HCT116 (cell line): ENCODE results near the gene ZNF562. TPM values are rescaled to one million over a fixed set of nuclear protein-coding genes. Genes with fewer than 3 reads are reported as not detected.

Experiments
- ATAC-seq: fragments of 200-7000 bp; cut with Tn5 transposase; 2 replicates; pipeline ENCODE4 v1.9.1; 2020; ENCODE audit warnings: mild to moderate bottlenecking, moderate library complexity
- Bru-seq: library from RNA; stranded (reverse); fragments of 400-500 nt; gene quantifications from one replicate; lab custom pipeline; 2021; lab: Mats Ljungman, UMichigan
- BruChase-seq, 2 experiments: library from RNA; stranded (reverse); fragments of 400-500 nt; gene quantifications; one replicate each; lab custom pipeline; 2021; lab: Mats Ljungman, UMichigan
- BruUV-seq: library from RNA; stranded (reverse); fragments of 400-500 nt; replicated peaks from 2 replicates; lab custom pipeline; 2021; lab: Mats Ljungman, UMichigan
- CTCF ChIA-PET: fragments of 300-600 bp; sonication (Branson Sonifier 250); formaldehyde crosslinking; loops from one replicate; lab custom pipeline; 2021; ENCODE audit warnings: antibody characterized with exemption; lab: Charles Lee
- POLR2A ChIA-PET: fragments of 300-600, 350-600 bp; sonication (Branson Sonifier 250); formaldehyde crosslinking; loops from one replicate; lab custom pipeline; 2021; ENCODE audit warnings: antibody characterized with exemption; lab: Charles Lee
- RAD21 ChIA-PET, 2 experiments: fragments of 300-600 bp; sonication (Branson Sonifier 250); formaldehyde crosslinking; loops; one replicate each; lab custom pipeline; 2023; ENCODE audit warnings: low total read pairs in 2 of 2; ENCODE audit not compliant: uncharacterized antibody in 2 of 2, unreplicated experiment in 2 of 2, low non-redundant PET in 1 of 2; lab: Charles Lee
- DNase-seq: peaks from one replicate; pipeline ENCODE4 v3.0.0-alpha.2; 2010; ENCODE audit warnings: low read depth, low spot score
- H2AFZ ChIP-seq: fragments of 200-600 bp; shearing (Covaris generic), sonication (generic); 2 replicates; pipeline ENCODE4 v1.6.1; 2017; ENCODE audit warnings: low read depth, mixed run types, mixed read lengths, antibody characterized with exemption, low read length; ENCODE audit not compliant: poor library complexity, severe bottlenecking
- H3K27ac ChIP-seq: 2 replicates; pipeline ENCODE4 v1.5.1; 2012; ENCODE audit warnings: low read depth, low read length
- H3K27me3 ChIP-seq: fragments of 200-600 bp; sonication (generic); 2 replicates; pipeline ENCODE4 v1.6.1; 2016; ENCODE audit warnings: mixed run types, low read length, mixed read lengths; ENCODE audit not compliant: insufficient read depth
- H3K36me3 ChIP-seq, 2 experiments: fragments of 200-500 bp in 1 of 2; fragments of 200-600 bp in 1 of 2; sonication (Bioruptor generic) in 1 of 2; sonication (generic) in 1 of 2; 2 replicates each; pipeline versions ENCODE4 v1.5.1 to v1.6.1; 2014 to 2016; ENCODE audit warnings: low read length in 2 of 2, inconsistent platforms in 1 of 2, mixed read lengths in 1 of 2, mixed run types in 1 of 2; ENCODE audit not compliant: insufficient read depth in 2 of 2, control insufficient read depth in 1 of 2
- H3K4me1 ChIP-seq, 2 experiments: fragments of 200-600 bp in 1 of 2; sonication (generic) in 1 of 2; 2 replicates each; pipeline versions ENCODE4 v1.5.1 to v1.6.1; 2012 to 2017; ENCODE audit warnings: low read length in 2 of 2, inconsistent platforms in 1 of 2, mild to moderate bottlenecking in 1 of 2, mixed read lengths in 1 of 2, mixed run types in 1 of 2, moderate library complexity in 1 of 2; ENCODE audit not compliant: insufficient read depth in 2 of 2, control insufficient read depth in 1 of 2
- H3K4me2 ChIP-seq: fragments of 200-600 bp; sonication (generic); 2 replicates; pipeline ENCODE4 v1.6.1; 2017; ENCODE audit warnings: mixed run types, low read length, mixed read lengths
- H3K4me3 ChIP-seq, 2 experiments: fragments of 200-600 bp in 1 of 2; sonication (generic) in 1 of 2; replicated peaks in 1 of 2; 2 replicates each; pipeline ENCODE4 v1.5.1; 2011 to 2016; ENCODE audit warnings: low read length in 2 of 2, control low read depth in 1 of 2, low read depth in 1 of 2, mild to moderate bottlenecking in 1 of 2, mixed read lengths in 1 of 2, mixed run types in 1 of 2
- H3K79me2 ChIP-seq: fragments of 200-600 bp; sonication (generic); 2 replicates; pipeline ENCODE4 v1.6.1; 2017; ENCODE audit warnings: mild to moderate bottlenecking, mixed run types, low read length, moderate library complexity, mixed read lengths; ENCODE audit not compliant: insufficient read depth
- H3K9ac ChIP-seq: fragments of 200-600 bp; sonication (generic); 2 replicates; pipeline ENCODE4 v1.6.1; 2016; ENCODE audit warnings: low read length, mixed read lengths
- H3K9me2 ChIP-seq: fragments of 200-600 bp; sonication (generic), shearing (Covaris generic); 2 replicates; pipeline ENCODE4 v1.6.1; 2017; ENCODE audit warnings: mixed run types, mild to moderate bottlenecking, moderate library complexity; ENCODE audit not compliant: insufficient read depth
- H3K9me3 ChIP-seq, 2 experiments: fragments of 200-500 bp in 1 of 2; fragments of 200-600 bp in 1 of 2; sonication (Bioruptor generic) in 1 of 2; sonication (generic) in 1 of 2; 2 replicates each; pipeline ENCODE4 v1.6.1; 2014 to 2017; ENCODE audit warnings: low read length in 2 of 2, mixed read lengths in 2 of 2, inconsistent platforms in 1 of 2, low read depth in 1 of 2, mild to moderate bottlenecking in 1 of 2, mixed run types in 1 of 2, moderate library complexity in 1 of 2; ENCODE audit not compliant: control insufficient read depth in 1 of 2, insufficient read depth in 1 of 2
- H4K20me1 ChIP-seq: fragments of 200-600 bp; sonication (generic), shearing (Covaris generic); 2 replicates; pipeline ENCODE4 v1.6.1; 2017; ENCODE audit warnings: mixed run types, mild to moderate bottlenecking, moderate library complexity; ENCODE audit not compliant: insufficient read depth
- ATF3 ChIP-seq: IDR thresholded peaks from 2 replicates; pipeline ENCODE4 v1.6.1; 2012
- CEBPB ChIP-seq: IDR thresholded peaks from 2 replicates; pipeline ENCODE4 v1.6.1; 2012; ENCODE audit warnings: low read depth
- EGR1 ChIP-seq: IDR thresholded peaks from 2 replicates; pipeline ENCODE4 v1.6.1; 2012; ENCODE audit warnings: low read depth
- MAX ChIP-seq: IDR thresholded peaks from 2 replicates; pipeline ENCODE4 v1.6.1; 2012
- POLR2A ChIP-seq: IDR thresholded peaks from 2 replicates; pipeline ENCODE4 v1.7.0; 2011; ENCODE audit warnings: borderline replicate concordance; ENCODE audit not compliant: insufficient read depth, insufficient read length; ENCODE audit errors: extremely low read depth
- POLR2AphosphoS5 ChIP-seq: IDR thresholded peaks from 2 replicates; pipeline ENCODE4 v1.6.1; 2011; ENCODE audit warnings: mild to moderate bottlenecking, low read depth, low read length, moderate library complexity
- SIN3A ChIP-seq: IDR thresholded peaks from 2 replicates; pipeline ENCODE4 v1.6.1; 2012; ENCODE audit warnings: low read depth
- SRF ChIP-seq: IDR thresholded peaks from 2 replicates; pipeline ENCODE4 v1.6.1; 2012; ENCODE audit warnings: low read depth
- YY1 ChIP-seq: IDR thresholded peaks from 2 replicates; pipeline ENCODE4 v1.6.1; 2011; ENCODE audit warnings: low read length, low read depth, moderate library complexity, mild to moderate bottlenecking; ENCODE audit not compliant: insufficient replicate concordance; ENCODE audit errors: extremely low read depth
- ZFX ChIP-seq: fragments of 450-650 bp; IDR thresholded peaks from 2 replicates; pipeline ENCODE4 v1.6.1; 2017
- intact Hi-C: fragments of 100-400 bp; cut with micrococcal nuclease; formaldehyde crosslinking; loops from 2 replicates; pipeline ENCODE4 v1.10.0; 2022
- long read RNA-seq: library from polyadenylated mRNA; unstranded; transcript quantifications from one replicate; pipeline ENCODE4 v2.0.0, GENCODE V29; 2021; ENCODE audit not compliant: unreplicated experiment
- polyA plus RNA-seq: library from polyadenylated mRNA; unstranded; fragments of >200 nt; gene quantifications from 2 replicates; pipeline ENCODE4 v1.2.1, GENCODE V29; 2012; ENCODE audit warnings: missing spikeins
- total RNA-seq: library from RNA; stranded (reverse); gene quantifications from one replicate; pipeline ENCODE4 v1.2.1, GENCODE V29; 2021; ENCODE audit not compliant: unreplicated experiment

ZNF562 gene
- 37.8 TPM for total RNA-seq
- 11.5 and 12.1 TPM in 2 replicates for polyA plus RNA-seq
- percentile 92 among the genes with signal in this experiment for Bru-seq, nascent RNA
- BruChase-seq, experiment 1, labeled RNA remaining after a 6-hour chase: percentile 91 among the genes with signal in this experiment
- percentile 96 among the genes with signal in this experiment for BruChase-seq, experiment 2, labeled RNA remaining after a 2-hour chase
- long read RNA-seq, partial matches to known transcripts: 0 of 23 reads
- long read RNA-seq, other reads (novel, unspliced or antisense): 22 of 23 reads

DNA sequence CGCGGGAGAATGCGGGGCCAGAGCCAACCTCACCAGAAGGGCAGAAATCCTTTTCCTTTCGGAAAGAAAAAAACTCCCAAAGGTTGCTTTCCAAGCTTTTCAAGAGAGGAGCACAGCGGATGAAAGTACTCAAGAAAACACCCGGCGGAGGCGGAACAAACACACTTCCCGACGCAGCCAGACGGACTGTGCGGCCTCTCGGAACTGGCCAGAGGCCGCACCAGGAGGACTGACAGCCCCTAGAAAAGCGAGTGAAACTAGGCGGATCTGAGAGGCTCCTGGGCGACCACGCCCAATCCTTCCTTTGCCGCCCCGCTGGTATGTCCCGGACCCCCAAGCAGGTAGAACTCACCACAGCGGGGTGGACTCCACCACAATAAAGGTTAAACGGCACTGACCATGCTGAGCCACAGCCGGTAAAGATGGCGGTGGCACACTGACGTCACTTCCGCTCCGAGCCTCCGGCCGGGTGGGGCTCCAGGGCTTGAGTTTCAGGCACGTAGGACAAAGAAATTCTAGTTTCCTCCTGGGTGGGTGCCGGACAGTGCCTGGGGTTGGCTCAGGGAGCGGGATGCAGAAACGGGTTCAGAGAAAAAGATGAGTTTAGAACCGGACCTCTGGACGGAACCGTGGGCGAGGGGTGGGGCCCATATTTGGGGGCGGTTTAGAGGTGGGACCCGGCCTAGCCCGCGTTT, at the start of gene ZNF562:
ZNF562 (minus strand) TSS at position 438 of the 695 bp plus-strand sequence. CDS start 14,356 bp downstream, outside the sequence.
- Histone ChIP-seq H3K27ac (peak within 1 kb of the TSS; percentile 95), H3K9me2 (no peaks in the 10 kb centered on the region), H4K20me1 (no peaks in the 10 kb centered on the region), H3K4me1 (peaks cover 2 to 12% of the 10 kb centered on the region in 2 experiments; a peak in 1 of 4 replicates), H3K4me3 (peak within 1 kb of the TSS; percentile 54 to 72), H2AFZ (peak within 1 kb of the TSS; percentile 31), H3K36me3 (peaks cover 5 to 37% of the 10 kb centered on the region in 2 experiments; a peak in 3 of 4 replicates), H3K9me3 (peaks cover 18 to 24% of the 10 kb centered on the region in 2 experiments; a peak in 3 of 4 replicates), H3K27me3 (no peaks in the 10 kb centered on the region), H3K9ac (peak within 1 kb of the TSS; percentile 78), H3K79me2 (peaks cover 49% of the 10 kb centered on the region), H3K4me2 (peak within 1 kb of the TSS; percentile 85)
- DNase-seq (peak; percentile 90), ATAC-seq (peak; percentile 90)
- CTCF ChIA-PET: interaction anchor here (1.1 kb wide), 1 partner anchor 49 kb away, joined by 3 read pairs; no protein-coding TSS in a partner anchor
- TF ChIP-seq EGR1 (peak; percentile 42; the same call in 1 of the 2 replicates), POLR2A (peak; percentile 51), SIN3A (peak; percentile 58; the same call in 1 of the 2 replicates), POLR2AphosphoS5 (peak; percentile 76), ZFX (peak; percentile 86), YY1 (peak; percentile 91), MAX (peak; percentile 61; the same call in 1 of the 2 replicates), ATF3 (no peak), SRF (peak; percentile 84), CEBPB (no peak)
- no TSS peak for BruUV-seq
- intact Hi-C loops: loop anchor here (1.0 to 10.0 kb wide), 3 partner anchors 90 to 350 kb away; partner anchors contain the start of genes FBXL12, ZNF121 and ZNF559
- RAD21 ChIA-PET: no interaction called here
- POLR2A ChIA-PET: interaction anchor here (0.7 kb wide), 1 partner anchor 63 kb away, joined by 3 read pairs; no protein-coding TSS in a partner anchor
